ENCODE data around the gene ADGRV1.

Gene ADGRV1

GRCh38 chr5:90878549-90879196, 320.1 kb downstream of the ADGRV1 start:
- DNase-seq, result no peak

- DNase-seq, result no peak
Observed at GRCh38 chr5:90881626-90882150, 323.1 kb downstream of the ADGRV1 start.

GRCh38 chr5:90882448-90882847, 323.9 kb downstream of the ADGRV1 start:
- no peak for DNase-seq

- DNase-seq, result no peak
Observed at GRCh38 chr5:90885180-90885868, 326.7 kb downstream of the ADGRV1 start.

- DNase-seq, result no peak
Observed at GRCh38 chr5:90886381-90886780, 327.8 kb downstream of the ADGRV1 start.

GRCh38 chr5:90888511-90889324, 330.1 kb downstream of the ADGRV1 start:
- DNase-seq, result no peak

GRCh38 chr5:90889325-90889600, 330.7 kb downstream of the ADGRV1 start:
- DNase-seq, result no peak

- no peak for DNase-seq
Observed at GRCh38 chr5:90890180-90890579, 331.6 kb downstream of the ADGRV1 start.

- no peak for DNase-seq
Observed at GRCh38 chr5:90894866-90895420, 336.3 kb downstream of the ADGRV1 start.

- no peak for DNase-seq
Observed at GRCh38 chr5:90897618-90898017, 339.0 kb downstream of the ADGRV1 start.

GRCh38 chr5:90898326-90899013, 339.9 kb downstream of the ADGRV1 start:
- no peak for DNase-seq

- no peak for DNase-seq
Observed at GRCh38 chr5:90899014-90899604, 340.5 kb downstream of the ADGRV1 start.

- DNase-seq, result no peak
Observed at GRCh38 chr5:90901261-90901660, 342.7 kb downstream of the ADGRV1 start.

- DNase-seq, result no peak
Observed at GRCh38 chr5:90902170-90902569, 343.6 kb downstream of the ADGRV1 start.

- no peak for DNase-seq
Observed at GRCh38 chr5:90902651-90903386, 344.2 kb downstream of the ADGRV1 start.

GRCh38 chr5:90909101-90909503, 350.5 kb downstream of the ADGRV1 start:
- no peak for DNase-seq

- no peak for DNase-seq
Observed at GRCh38 chr5:90909940-90910339, 351.3 kb downstream of the ADGRV1 start.

- DNase-seq, result no peak
Observed at GRCh38 chr5:90911169-90911568, 352.6 kb downstream of the ADGRV1 start.

GRCh38 chr5:90912476-90912875, 353.9 kb downstream of the ADGRV1 start:
- no peak for DNase-seq

GRCh38 chr5:90915393-90915792, 356.8 kb downstream of the ADGRV1 start:
- no peak for DNase-seq

GRCh38 chr5:90916947-90917800, 358.6 kb downstream of the ADGRV1 start:
- DNase-seq, result no peak

Measured in activated effector memory CD4-positive, alpha-beta T cell treated with Interleukin-2 at 50 U/mL for 16 hours (primary cell).